Testis (tissue), 2 donors: ENCODE measurements around the gene ERFE.

ENCODE experiments used
- POLR2A ChIP-seq: fragments of 450-650 bp; IDR thresholded peaks from one replicate; pipeline ENCODE4 v1.6.1; 2017; ENCODE audit warnings: antibody characterized with exemption, mild to moderate bottlenecking, moderate library complexity
- TF ChIP-seq, protein P1 (sequence below), 3 experiments: fragments of 450-650 bp in 2 of 3; fragments of 200-600 bp in 1 of 3; sonication (generic) in 1 of 3; IDR thresholded peaks; one replicate each; pipeline ENCODE4 v1.5.1; 2016 to 2019; ENCODE audit warnings: antibody characterized with exemption in 3 of 3, mild to moderate bottlenecking in 2 of 3, moderate library complexity in 1 of 3

DNA sequence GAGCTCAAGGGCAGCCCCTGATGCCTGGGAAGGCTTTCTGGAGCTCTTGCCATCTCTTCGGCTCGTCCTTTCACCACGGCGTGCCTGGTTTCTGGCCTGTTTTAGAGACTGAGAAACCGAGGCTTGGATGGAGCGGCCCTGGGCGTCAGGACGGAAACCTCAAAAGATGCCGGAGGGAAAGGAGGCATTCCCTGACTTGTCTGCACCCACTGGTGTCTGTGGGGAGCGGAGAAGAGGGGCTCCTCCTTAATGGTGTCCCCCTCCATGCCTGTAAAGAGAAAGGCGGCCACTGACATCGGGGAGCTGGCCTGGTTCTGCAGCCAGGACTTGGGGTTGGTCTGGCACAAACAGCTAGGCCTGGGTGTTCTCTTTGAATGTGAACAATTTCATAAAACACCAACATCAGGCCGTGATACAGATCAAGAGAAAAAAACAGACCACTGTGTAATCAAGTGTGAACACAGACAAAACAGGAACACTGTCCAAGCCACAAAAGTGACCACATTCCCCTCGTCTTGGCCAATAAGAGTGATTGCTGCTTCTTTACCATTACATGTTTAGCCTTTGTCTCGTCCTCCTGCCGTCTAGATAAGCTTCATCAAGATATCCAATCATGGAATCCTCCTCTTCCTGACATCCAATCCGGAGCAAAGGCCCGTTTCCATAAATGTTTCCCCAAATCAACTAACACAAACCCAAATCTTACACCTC lies 45.4 kb downstream of the ERFE start:
- TF ChIP-seq, protein P1, sequence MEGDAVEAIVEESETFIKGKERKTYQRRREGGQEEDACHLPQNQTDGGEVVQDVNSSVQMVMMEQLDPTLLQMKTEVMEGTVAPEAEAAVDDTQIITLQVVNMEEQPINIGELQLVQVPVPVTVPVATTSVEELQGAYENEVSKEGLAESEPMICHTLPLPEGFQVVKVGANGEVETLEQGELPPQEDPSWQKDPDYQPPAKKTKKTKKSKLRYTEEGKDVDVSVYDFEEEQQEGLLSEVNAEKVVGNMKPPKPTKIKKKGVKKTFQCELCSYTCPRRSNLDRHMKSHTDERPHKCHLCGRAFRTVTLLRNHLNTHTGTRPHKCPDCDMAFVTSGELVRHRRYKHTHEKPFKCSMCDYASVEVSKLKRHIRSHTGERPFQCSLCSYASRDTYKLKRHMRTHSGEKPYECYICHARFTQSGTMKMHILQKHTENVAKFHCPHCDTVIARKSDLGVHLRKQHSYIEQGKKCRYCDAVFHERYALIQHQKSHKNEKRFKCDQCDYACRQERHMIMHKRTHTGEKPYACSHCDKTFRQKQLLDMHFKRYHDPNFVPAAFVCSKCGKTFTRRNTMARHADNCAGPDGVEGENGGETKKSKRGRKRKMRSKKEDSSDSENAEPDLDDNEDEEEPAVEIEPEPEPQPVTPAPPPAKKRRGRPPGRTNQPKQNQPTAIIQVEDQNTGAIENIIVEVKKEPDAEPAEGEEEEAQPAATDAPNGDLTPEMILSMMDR (IDR thresholded peaks at IDR 0.05), result no peak
- TF ChIP-seq POLR2A, result no peak
